ENCODE measurements around the gene SASH1. TPM values are rescaled to one million over a fixed set of nuclear protein-coding genes. Genes with fewer than 3 reads are reported as not detected.

The SASH1 gene
- total RNA-seq, 1 experiment from 2014 or later = 6.6 TPM

GRCh38 chr6:148416330-148416965 is 73.8 kb downstream of the SASH1 start:
- DNase-seq (ENCODE audit: low read depth, low spot score) (no peak), ATAC-seq (no peak)
- no peak for TF ChIP-seq SIN3A (IDR thresholded peaks at IDR 0.05; ENCODE audit: borderline replicate concordance, insufficient read depth, low read depth, low read length)
- H3K9me3 ChIP-seq (ENCODE audit: control insufficient read depth, insufficient read depth, low read depth, low read length) = no peaks in the 10 kb centered on the region
- H3K36me3 ChIP-seq (ENCODE audit: control insufficient read depth, insufficient read depth, low read length) = no peaks in the 10 kb centered on the region
- POLR2A ChIA-PET = no interaction called here
- no TSS peak for BruUV-seq (replicated peaks)
- H3K4me3 ChIP-seq (ENCODE audit: low read depth in 2 of 2, low read length in 2 of 2) = no peak overlapping the region
- CTCF ChIA-PET = no interaction called here
- in situ Hi-C loops (cut with HindIII; ENCODE audit: low pct_unique_long_range_greater_than_20kb, low sequenced_read_pairs) = no loop called here
- no peaks in the 10 kb centered on the region for H3K4me1 ChIP-seq (ENCODE audit: control insufficient read depth, insufficient read depth, low read length)
- H3K27ac ChIP-seq (ENCODE audit: low read length) = no peak overlapping the region
- no peaks in the 10 kb centered on the region for H3K27me3 ChIP-seq (ENCODE audit: control insufficient read depth, insufficient read depth, low read length)
- intact Hi-C loops (cut with micrococcal nuclease; ENCODE audit: unreplicated experiment) = no loop called here

- no peak overlapping the region for H3K27ac ChIP-seq (ENCODE audit: low read length)
- TF ChIP-seq POLR2AphosphoS5 (IDR thresholded peaks at IDR 0.05; ENCODE audit: low read depth, low read length) (no peak), REST (IDR thresholded peaks at IDR 0.05; ENCODE audit: insufficient read depth in 1 of 2, low read depth in 2 of 2, low read length in 1 of 2) (no peak), TCF7L2 (IDR thresholded peaks at IDR 0.05; ENCODE audit: low read depth, low read length) (no peak), SIN3A (IDR thresholded peaks at IDR 0.05; ENCODE audit: borderline replicate concordance, insufficient read depth, low read depth, low read length) (no peak), CTCF (IDR thresholded peaks at IDR 0.05) (no peak)
- in situ Hi-C loops (cut with HindIII; ENCODE audit: low pct_unique_long_range_greater_than_20kb, low sequenced_read_pairs) = no loop called here
- intact Hi-C loops (cut with micrococcal nuclease; ENCODE audit: unreplicated experiment) = no loop called here
- no peaks in the 10 kb centered on the region for H3K27me3 ChIP-seq (ENCODE audit: control insufficient read depth, insufficient read depth, low read length)
- H3K9me3 ChIP-seq (ENCODE audit: control insufficient read depth, insufficient read depth, low read depth, low read length) = no peaks in the 10 kb centered on the region
- H3K4me3 ChIP-seq (ENCODE audit: low read depth in 2 of 2, low read length in 2 of 2) = no peak overlapping the region
- no peaks in the 10 kb centered on the region for H3K4me1 ChIP-seq (ENCODE audit: control insufficient read depth, insufficient read depth, low read length)
- DNase-seq (ENCODE audit: low read depth, low spot score) (no peak), ATAC-seq (no peak)
- H3K36me3 ChIP-seq (ENCODE audit: control insufficient read depth, insufficient read depth, low read length) = no peaks in the 10 kb centered on the region
- POLR2A ChIA-PET = no interaction called here
- no TSS peak for BruUV-seq (replicated peaks)
- CTCF ChIA-PET = no interaction called here
Observed at GRCh38 chr6:148417045-148417444, 74.4 kb downstream of the SASH1 start.

- POLR2A ChIA-PET = no interaction called here
- no peaks in the 10 kb centered on the region for H3K27me3 ChIP-seq (ENCODE audit: control insufficient read depth, insufficient read depth, low read length)
- H3K4me1 ChIP-seq (ENCODE audit: control insufficient read depth, insufficient read depth, low read length) = no peaks in the 10 kb centered on the region
- H3K9me3 ChIP-seq (ENCODE audit: control insufficient read depth, insufficient read depth, low read depth, low read length) = no peaks in the 10 kb centered on the region
- DNase-seq (ENCODE audit: low read depth, low spot score) (no peak), ATAC-seq (no peak)
- in situ Hi-C loops (cut with HindIII; ENCODE audit: low pct_unique_long_range_greater_than_20kb, low sequenced_read_pairs) (no loop called here), intact Hi-C loops (cut with micrococcal nuclease; ENCODE audit: unreplicated experiment) (no loop called here)
- H3K36me3 ChIP-seq (ENCODE audit: control insufficient read depth, insufficient read depth, low read length) = no peaks in the 10 kb centered on the region
- BruUV-seq (replicated peaks) = no TSS peak
- H3K4me3 ChIP-seq (ENCODE audit: low read depth in 2 of 2, low read length in 2 of 2) = no peak overlapping the region
- TF ChIP-seq REST (IDR thresholded peaks at IDR 0.05; ENCODE audit: insufficient read depth in 1 of 2, low read depth in 2 of 2, low read length in 1 of 2) = no peak
- no peak for TF ChIP-seq TCF7L2 (IDR thresholded peaks at IDR 0.05; ENCODE audit: low read depth, low read length)
- no peak for TF ChIP-seq POLR2AphosphoS5 (IDR thresholded peaks at IDR 0.05; ENCODE audit: low read depth, low read length)
- TF ChIP-seq CTCF (IDR thresholded peaks at IDR 0.05) = no peak
- TF ChIP-seq SIN3A (IDR thresholded peaks at IDR 0.05; ENCODE audit: borderline replicate concordance, insufficient read depth, low read depth, low read length) = no peak
- CTCF ChIA-PET = no interaction called here
- H3K27ac ChIP-seq (ENCODE audit: low read length) = no peak overlapping the region
Observed at GRCh38 chr6:148419430-148419829, 76.8 kb downstream of the SASH1 start.
